Measurements from ENCODE around the gene SPINT2. TPM values are rescaled to one million over a fixed set of nuclear protein-coding genes. Genes with fewer than 3 reads are reported as not detected.

SPINT2 gene
- total RNA-seq, 1 donor: 2.2 TPM

GRCh38 chr19:38277549-38277948 is 13.2 kb downstream of the SPINT2 start:
- Histone ChIP-seq H3K4me3 (ENCODE audit: insufficient read depth, low read length) (no peak overlapping the region), H3K79me2 (ENCODE audit: insufficient read depth, low read length) (no peaks in the 10 kb centered on the region), H4K20me1 (ENCODE audit: insufficient read depth, low read length) (no peaks in the 10 kb centered on the region), H3K27ac (ENCODE audit: low read depth, low read length) (peak overlapping the region; percentile 75), H3K4me2 (ENCODE audit: insufficient read depth, low read length) (peak overlapping the region; percentile 70), H3K27me3 (ENCODE audit: insufficient read depth, low read length) (no peaks in the 10 kb centered on the region), H3K36me3 (ENCODE audit: insufficient read depth, low read length) (no peaks in the 10 kb centered on the region), H2AFZ (ENCODE audit: low read length) (peak overlapping the region; percentile 35), H3K4me1 (ENCODE audit: insufficient read depth, low read length) (peaks cover 24% of the 10 kb centered on the region), H3K9me3 (ENCODE audit: low read depth, low read length) (no peaks in the 10 kb centered on the region)
- no peak for TF ChIP-seq CTCF (IDR thresholded peaks at IDR 0.05; ENCODE audit: extremely low read depth, low read depth, low read length)
- DNase-seq (ENCODE audit: insufficient read length, low spot score, missing footprints): peak; percentile 22

- Histone ChIP-seq H3K4me1 (ENCODE audit: insufficient read depth, low read length) (peaks cover 24% of the 10 kb centered on the region), H4K20me1 (ENCODE audit: insufficient read depth, low read length) (no peaks in the 10 kb centered on the region), H3K27ac (ENCODE audit: low read depth, low read length) (peak overlapping the region; percentile 75), H2AFZ (ENCODE audit: low read length) (peak overlapping the region; percentile 37), H3K4me2 (ENCODE audit: insufficient read depth, low read length) (peak overlapping the region; percentile 70), H3K4me3 (ENCODE audit: insufficient read depth, low read length) (peak overlapping the region; percentile 41), H3K27me3 (ENCODE audit: insufficient read depth, low read length) (no peaks in the 10 kb centered on the region), H3K79me2 (ENCODE audit: insufficient read depth, low read length) (no peaks in the 10 kb centered on the region), H3K36me3 (ENCODE audit: insufficient read depth, low read length) (no peaks in the 10 kb centered on the region), H3K9me3 (ENCODE audit: low read depth, low read length) (no peaks in the 10 kb centered on the region)
- peak; percentile 85 for DNase-seq (ENCODE audit: insufficient read length, low spot score, missing footprints)
- TF ChIP-seq CTCF (IDR thresholded peaks at IDR 0.05; ENCODE audit: extremely low read depth, low read depth, low read length): no peak
Measured at GRCh38 chr19:38277969-38278680, 13.8 kb downstream of the SPINT2 start.

DNA sequence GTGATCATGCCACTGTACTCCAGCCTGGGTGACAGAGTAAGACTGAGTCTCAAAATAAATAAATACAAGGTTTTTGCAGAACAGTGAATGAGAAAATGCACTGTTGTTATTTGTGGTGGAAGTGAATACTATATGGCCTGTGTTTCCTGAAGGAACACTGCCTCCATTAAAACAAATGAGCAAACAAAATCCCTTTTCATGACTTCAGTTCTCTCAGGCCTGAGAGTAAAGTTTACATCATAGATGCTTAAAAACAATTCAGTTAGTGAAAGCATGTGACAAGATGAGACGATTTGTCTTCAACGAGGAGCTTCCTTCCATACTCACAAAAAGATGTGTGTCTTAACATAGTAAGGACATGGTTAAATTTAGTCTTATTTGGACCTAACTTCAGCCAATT is 14.4 kb downstream of the SPINT2 start:
- no peak overlapping the region for H3K4me2 ChIP-seq (ENCODE audit: insufficient read depth, low read length)

More for the DNA sequence above, 14.4 kb downstream of the SPINT2 start:
- Histone ChIP-seq H4K20me1 (ENCODE audit: insufficient read depth, low read length) (no peaks in the 10 kb centered on the region), H3K27me3 (ENCODE audit: insufficient read depth, low read length) (no peaks in the 10 kb centered on the region), H3K36me3 (ENCODE audit: insufficient read depth, low read length) (no peaks in the 10 kb centered on the region), H2AFZ (ENCODE audit: low read length) (no peak overlapping the region), H3K27ac (ENCODE audit: low read depth, low read length) (peak overlapping the region; percentile 75), H3K79me2 (ENCODE audit: insufficient read depth, low read length) (no peaks in the 10 kb centered on the region), H3K9me3 (ENCODE audit: low read depth, low read length) (no peaks in the 10 kb centered on the region), H3K4me3 (ENCODE audit: insufficient read depth, low read length) (no peak overlapping the region), H3K4me1 (ENCODE audit: insufficient read depth, low read length) (peaks cover 24% of the 10 kb centered on the region)
- no peak for TF ChIP-seq CTCF (IDR thresholded peaks at IDR 0.05; ENCODE audit: extremely low read depth, low read depth, low read length)
- no peak for DNase-seq (ENCODE audit: insufficient read length, low spot score, missing footprints)

All from osteoblast (primary cell).